Stimulated activated naive CD8-positive, alpha-beta T cell treated with anti-CD3 and anti-CD28 coated beads, Interleukin-15, Interleukin-2, amounts not matched to agents 100 U/mL and 50 U/mL, for 24 hours (primary cell): ENCODE measurements around the gene DNAI1.

ENCODE experiments used
- ATAC-seq: fragments of 150-1000 bp; cut with Tn5 transposase; one replicate; pipeline ENCODE4 v1.10.0; 2021
- DNase-seq: peaks from one replicate; pipeline ENCODE4 v3.0.0; 2021

Gene DNAI1

DNA sequence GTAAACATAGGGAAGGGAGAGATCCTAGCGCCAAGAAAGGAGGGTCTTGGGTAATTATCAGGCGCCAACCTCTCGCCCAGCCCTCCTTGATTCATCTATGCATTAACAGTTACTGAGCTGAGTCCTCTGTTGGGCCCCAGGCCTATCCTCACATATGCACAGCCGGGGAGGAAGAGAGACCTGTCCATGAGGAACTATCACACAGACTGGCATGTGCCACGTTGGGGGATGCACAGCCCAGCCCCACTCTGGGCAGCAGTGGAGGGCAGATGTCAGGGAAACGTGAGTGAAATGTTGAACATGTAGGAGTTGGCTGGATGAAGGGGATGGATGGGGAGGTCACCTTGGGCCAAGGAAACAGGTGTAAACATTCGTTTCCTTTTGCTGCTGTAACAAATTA is 82.9 kb downstream of the DNAI1 start:
- DNase-seq (no peak), ATAC-seq (no peak)

DNA sequence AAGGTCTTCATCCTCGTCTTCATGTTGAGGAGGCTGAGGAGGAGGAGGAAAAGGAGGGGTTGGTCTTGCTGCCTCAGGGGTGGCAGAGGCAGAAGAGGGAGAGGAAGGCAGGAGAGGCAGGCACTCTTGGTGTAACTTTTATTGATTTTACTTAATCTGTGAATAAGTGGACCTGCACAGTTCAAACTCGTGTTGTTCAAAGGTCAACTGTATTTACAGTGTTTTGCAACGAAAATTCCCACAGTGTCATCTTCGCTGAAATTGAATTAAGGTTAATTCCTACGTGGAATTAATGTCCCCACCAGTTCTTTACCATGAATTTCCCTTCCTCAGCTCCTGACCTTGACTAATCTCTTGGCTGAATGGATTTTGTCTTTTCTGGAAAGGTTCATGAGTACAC is 85.4 kb downstream of the DNAI1 start:
- no peak for ATAC-seq
- no peak for DNase-seq

DNA sequence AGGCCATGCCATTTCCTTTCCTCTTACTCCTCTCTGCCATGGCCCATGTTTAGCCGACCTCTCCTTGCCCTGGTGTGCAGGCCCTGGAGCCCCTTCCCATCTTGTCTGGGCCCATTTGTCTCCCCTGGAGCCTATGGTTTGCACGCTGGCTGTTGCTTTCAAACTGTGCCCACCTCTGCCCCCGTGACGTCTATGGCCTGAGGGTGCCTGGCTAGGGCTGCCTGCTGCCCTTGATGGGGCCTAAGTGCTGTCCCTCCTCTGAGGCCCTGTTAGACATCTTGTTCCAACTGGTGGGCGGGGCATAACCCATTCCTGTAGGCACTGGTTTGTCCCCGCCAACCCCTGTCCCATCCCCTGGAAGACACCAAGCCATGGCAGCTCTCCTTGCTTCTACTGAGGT is 86.9 kb downstream of the DNAI1 start:
- no peak for ATAC-seq

DNA sequence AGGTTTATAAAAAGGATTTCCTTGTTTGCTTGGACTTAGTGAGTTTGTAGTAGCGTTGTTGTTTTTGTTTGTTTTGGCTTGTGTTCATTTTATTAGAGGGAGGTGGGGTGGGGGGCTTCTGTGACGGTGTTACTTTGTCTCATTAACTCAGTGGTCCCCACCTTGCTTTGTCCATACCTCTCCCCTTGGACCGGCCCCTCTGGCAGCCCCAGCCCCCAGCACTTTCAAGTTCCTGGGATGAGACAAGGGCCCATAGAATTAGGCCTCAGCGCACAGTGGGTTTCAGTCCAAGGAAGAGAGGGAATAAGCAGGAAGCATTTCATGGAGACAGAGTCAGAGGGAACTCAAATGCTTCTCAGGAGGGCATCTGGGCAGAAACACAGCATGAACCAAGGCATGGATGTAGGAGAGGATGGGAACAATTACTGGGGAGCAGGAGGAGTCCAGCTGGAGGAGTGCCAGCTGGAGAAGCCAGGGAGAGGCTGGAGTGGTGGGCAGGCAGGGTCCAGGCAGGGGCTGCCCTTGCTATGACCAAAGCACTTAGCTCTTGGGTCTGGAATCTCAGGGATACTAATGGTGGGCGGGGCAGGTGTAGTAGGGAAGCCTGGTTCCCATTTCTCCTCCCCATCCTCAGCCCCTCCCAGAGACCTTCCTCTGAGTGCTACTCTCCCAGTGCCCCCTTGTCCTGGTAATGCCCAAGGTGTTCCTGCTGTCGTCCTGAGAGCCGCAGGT is 87.7 kb downstream of the DNAI1 start:
- no peak for ATAC-seq
- DNase-seq = no peak

More for the DNA sequence above, 86.9 kb downstream of the DNAI1 start:
- no peak for DNase-seq

DNA sequence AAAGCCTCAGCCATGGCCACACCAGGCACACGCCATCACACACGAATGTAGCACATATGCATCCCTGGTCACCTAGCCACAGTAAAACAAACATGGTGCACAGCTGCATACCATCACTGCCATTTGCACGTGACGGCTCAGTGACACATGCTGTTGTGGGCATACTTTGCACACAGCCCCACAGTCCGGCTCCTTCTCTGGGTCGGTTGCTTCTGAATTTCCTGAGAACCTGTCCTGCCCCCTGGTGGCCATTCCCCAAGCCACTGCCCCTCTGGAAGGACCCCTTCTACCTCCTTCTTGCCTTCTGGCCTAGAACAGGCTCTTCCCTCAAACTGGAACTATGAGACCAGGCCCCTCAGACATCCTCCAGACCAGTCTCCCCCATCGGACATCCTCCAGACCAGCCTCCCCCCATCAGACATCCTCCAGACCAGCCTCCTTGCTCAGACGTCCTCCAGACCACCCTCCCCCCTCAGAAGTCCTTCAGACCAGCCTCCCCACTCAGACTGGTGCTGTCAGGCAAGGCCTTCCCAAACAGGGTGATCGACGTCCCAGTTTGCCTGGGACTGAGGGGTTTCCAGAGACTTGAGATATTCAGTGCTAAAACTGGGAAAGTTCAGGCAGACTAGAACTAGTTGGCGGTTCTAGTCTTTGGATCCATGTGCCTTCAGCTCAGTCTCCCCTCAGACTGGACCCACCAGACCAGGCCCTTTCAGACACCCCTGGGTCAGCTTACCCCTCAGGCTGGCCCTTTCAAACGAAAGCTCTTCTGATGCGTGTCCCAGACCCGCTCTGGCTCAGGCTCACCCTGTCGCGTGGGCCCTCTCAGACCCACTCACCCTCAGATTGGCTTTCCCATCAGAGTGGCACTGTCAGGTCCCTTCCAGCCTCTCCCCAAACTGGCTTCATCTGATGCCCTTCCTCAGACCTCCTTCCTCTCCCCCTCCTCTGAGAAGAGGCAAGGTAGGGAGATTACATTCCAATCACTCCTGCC is 88.5 kb downstream of the DNAI1 start:
- DNase-seq = peak; percentile 68
- ATAC-seq = peak; percentile 54

DNA sequence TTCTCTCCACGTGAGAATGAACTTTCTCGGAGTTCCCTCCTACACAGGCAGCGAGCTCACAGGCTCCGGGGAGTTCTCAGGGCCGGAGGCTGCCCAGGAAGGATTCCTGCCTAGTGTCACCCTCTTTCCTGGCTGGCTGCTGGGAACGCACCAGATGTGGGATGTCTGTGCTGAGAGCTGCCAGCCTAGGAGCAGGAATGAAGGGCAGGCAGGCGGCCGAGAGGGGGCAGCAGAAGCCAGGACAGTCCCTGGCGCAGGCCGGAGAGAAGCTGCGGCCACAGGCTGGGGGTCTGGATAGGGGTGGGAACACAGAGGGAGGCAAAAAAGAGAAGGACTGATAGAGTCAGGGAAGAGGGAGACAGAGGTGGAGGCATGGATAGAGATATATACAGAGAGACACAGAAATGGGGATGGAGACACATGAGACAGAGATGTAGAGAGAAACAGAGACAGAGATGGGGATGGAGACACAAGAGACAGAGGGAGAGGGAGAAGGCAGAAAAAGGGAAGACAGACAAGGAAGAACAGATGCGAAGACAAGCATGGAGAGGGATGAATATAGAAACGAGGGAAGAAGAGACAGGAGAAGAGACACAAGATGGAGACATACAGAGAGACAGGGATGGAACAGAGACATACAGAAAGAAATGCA is 89.5 kb downstream of the DNAI1 start:
- ATAC-seq = no peak
- DNase-seq = peak; percentile 62

DNA sequence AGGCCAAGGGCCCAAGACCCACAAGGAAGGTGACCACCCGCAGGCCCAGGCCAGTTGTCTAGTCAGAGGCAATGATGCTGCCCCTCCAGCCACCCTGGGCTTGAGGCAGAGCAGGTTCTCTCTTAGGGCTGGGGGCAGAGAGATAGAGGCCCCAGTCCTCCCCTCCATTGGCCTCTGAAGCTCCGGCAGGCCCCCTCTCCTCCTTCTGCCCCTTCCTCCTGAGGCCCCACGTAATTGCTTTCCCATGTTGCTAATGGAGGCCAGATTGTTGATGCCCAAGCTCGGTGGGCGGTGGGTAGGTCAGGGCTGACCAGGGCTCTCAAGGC is 90.8 kb downstream of the DNAI1 start:
- DNase-seq (no peak), ATAC-seq (no peak)

DNA sequence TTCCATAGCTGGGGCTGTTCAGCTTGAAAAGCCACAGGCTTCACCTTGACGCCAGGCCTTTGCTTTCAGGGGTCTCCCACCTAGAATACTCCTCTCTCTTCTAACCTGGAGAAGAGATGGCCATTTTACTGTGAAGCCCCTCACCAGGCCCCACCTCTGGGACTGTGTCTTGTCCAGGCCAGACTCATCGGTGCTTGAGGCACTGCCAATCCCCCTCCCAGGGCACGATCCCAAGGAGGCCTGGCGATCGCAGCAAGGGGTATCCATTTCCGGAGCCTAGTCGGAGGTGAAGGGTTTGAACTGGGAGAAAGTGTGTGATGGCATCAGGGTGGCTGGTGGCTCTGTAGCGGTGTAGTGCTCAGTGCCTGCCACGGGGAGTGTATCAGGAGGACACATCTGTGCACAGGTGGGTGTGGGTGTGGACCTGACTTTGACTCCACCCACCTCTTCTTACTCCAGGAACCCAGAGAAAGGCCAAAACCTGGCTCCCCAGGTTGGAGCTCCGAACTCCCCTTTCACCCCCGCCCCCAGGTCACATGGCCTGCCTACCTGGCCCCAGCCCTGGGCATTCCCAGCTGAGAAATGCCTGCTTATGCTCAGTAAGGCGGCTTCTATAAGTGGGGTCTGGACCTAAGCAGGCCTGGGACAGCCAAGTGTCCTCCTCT is 91.5 kb downstream of the DNAI1 start:
- ATAC-seq (no peak), DNase-seq (no peak)

DNA sequence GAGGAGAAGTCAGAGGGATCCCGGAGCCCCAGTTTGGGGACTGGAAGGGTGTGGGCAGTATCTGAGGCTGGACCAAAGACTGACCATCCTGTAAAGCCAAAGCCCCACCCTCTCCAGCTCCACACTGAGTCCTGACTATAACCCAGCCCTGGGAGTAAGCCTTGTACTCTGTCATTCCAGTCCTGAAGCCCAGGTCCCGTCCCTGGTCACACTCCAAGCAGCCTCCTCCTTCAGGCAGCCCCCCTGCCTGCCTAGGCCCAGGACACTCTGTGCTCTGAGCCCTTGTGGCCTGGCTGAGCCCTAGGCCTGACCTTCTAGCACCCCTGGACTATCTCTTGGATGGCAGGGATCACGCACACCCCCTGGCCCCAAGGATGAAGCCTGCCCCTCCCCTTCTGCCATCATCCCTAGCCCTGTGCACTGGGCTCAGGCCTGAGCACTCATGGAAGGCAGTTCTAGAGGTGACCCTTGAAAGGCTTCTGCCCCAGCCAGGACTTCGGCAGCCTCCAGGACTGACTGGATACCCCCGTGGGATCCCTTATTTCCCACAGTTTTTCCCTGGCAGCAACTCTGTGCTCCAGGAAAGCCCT is 92.2 kb downstream of the DNAI1 start:
- ATAC-seq (no peak), DNase-seq (no peak)

DNA sequence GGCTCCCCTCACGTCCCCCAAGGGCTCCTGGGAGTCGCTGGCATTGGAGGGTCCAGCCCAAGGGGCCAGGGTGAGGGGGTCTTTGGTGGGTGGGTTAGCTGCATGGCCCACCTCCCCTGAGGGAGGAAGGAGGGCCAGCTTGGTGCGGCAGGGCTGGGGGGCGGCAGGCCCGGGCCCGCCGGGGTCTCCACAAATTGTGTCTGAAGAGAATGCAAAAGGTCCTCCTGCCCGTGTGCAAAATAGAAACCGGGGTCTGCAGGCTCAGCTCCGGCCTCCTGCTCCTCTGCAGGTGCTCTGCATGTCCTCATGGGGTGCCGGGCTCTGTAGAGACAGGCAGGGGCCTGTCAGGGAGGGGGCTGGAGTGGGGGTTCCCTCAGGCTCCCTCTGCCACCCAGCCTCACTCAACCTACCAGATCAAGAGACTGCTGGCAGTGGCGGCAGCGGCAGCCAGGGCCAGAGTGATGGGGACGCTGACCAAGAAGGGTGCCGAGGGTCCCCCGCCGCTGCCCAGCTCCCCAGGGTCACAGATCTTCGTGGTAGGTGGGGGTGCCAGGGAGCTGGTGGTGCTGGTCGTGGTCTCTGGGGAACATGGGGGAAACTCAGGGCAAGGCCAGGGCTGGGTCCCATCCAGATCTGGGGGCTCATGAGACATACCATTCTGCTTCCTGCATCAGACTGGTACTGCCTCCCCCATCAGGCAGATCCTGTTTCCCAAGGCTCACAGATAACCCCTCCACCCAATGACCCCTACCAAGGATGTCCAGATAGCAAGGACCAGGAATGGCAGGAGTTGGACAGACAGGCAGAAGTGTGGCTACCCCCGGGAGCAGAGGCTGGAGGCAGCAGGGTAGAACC is 93.4 kb downstream of the DNAI1 start:
- no peak for ATAC-seq
- DNase-seq = no peak

DNA sequence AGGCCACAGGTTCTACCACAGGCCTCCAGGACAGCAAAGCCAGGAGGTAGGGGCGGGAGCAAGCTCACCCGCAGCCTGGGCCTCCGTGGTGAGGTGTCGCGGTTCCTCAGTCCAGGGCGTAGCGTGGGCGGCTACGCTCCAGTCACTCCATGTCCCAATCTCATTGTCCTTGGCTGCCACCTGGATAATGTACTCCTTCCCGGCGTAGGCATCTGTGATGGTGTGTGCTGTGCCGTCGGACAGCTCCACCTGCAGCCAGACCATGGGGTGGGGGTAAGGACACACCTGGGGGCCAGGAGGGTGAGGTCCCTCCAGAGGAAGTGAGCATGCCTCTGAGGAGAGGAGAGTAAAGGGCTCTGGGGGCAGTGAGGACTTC is 94.0 kb downstream of the DNAI1 start:
- no peak for DNase-seq
- ATAC-seq = no peak

DNA sequence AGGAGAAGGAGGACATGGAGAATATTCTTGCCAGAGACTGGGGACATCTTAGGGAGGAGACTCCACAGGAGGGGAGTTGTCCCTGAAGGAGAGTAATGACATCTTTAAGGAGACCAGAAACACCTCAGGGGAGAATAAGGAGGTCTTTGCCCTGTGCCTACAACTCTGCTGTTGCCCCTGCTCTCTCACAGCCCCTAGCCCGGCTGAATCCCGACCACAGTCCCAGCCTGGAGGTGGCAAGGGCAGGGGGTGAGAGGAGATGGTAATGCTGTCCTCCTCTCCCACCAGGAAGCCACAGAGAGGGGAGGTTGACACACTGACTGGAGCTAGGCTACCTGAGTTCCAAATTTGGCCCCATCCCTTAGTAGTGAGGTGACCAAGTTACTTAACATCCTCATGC is 94.4 kb downstream of the DNAI1 start:
- DNase-seq = no peak
- no peak for ATAC-seq

DNA sequence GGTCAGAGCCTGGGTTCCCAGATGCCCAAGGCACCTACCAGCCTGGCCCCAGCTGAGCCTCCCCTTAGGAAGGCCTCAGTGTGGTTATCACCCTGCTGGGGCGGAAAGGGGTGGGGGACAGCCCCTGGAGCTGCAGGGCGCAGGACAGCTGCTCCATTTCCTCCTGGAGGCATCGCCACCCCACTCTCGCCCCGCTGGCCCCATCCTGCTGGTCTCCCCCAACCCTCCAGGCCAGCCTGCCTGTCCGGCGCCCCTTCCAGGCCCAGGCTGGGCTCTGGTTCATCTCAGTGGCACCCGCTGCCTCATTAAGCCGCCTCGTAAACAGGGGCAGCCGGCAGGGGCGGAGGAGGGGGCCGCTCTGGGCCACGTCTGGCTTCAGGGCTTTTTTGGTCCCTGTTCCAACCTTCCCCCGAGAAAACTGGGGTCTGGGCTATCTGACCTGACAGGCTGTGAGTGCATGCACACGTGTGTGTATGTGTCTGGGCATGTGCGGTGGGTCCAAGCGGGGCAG is 95.0 kb downstream of the DNAI1 start:
- DNase-seq (no peak), ATAC-seq (no peak)

DNA sequence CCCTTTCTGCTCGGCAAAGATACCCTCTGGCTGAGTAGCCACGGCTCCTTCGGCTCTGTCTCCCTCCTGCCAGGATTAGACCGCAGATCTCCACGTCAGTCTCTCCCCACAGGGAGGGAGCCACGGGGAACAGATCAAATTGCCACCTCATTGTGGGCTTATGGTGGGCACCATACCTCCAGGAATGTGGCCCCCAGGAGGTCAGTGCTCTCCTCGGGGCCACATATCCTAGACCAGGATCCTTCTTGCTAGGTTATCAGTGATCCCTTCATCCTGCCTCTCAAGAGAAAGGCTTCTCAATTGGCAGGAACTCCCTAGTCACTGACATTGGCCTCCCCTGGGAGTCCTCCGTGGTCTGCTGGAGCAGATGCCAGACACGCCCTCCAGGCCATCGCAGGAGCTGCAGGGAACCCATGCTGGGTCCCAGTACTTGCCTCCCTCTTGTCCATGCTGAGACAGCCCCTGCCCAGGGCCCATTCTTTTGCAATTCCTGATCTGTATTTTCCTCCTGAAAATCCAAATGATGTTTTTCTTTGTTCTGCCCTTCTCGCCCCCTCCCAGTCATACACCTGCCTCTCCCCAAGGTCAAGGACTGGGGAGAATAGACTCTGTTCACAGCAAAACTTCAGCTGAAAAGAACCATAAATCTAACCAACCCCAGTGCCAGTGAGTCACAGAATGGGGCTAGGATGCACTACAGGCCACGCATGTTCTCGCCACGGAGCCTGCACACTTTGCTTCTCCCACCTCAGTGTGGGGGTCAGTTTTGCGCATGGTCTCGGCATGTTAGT is 95.8 kb downstream of the DNAI1 start:
- no peak for ATAC-seq
- DNase-seq = no peak

DNA sequence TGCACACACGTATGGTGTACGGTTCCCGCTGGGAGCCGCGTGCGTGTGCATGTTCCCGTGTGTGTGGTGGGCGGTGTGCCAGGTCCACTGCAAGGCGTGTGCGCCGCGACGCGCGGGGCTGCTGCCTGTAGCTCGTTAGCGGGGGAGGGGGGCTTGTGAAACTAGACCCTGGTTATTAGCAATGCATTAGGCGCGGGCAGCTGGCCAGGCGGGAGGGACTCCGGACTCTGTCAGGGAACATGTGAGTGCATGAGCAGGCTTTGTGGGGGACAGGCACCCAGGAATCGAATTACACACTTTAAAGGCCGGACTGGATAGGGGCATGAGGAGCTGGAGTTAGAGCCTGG is 96.4 kb downstream of the DNAI1 start:
- DNase-seq (no peak), ATAC-seq (no peak)

DNA sequence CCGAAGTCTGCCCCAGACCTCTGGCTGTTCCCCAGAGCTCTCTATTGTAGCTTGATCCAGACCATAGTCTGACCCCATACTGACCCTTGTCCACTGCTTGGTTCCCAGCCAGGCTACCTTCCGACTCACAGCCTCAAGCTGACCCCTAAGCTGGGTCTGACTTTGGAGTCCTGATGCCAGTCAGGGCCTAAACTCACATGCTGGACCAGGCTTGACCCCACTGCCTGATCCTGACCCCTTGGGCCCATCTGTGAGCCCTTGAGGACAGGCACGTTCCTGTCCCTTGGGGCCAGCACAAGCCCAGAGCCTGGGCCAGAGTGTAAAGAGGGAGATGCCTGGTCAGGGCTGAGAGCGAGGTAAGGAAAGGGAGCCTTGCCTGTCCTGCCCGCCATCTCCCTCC is 96.9 kb downstream of the DNAI1 start:
- no peak for DNase-seq
- no peak for ATAC-seq

DNA sequence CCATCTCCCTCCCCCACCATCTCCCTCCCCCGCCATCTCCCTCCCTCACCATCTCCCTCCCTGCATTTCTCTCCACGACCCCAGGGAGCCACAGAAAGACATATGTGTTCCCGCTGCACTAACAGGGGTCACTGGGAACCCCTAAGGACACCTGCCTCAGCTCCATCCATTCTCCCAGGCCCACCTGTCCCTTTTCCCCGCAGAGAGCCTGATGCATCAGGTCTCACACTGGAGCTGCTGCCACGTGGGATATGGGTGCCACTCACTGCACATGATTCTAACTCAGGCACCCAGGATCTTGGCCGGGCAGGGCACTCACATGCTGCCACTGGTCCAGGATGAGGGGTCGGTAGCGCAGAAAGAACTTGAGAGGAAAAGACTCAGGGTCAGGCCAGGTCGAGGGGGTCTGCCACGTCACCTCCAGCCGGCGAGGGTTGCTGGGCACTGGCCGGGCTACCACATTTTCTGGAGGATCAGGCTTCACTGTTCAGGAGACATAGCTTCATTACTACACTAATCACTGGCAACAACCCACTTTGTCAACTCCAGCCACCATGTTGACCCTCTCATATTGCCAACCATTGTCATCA is 97.4 kb downstream of the DNAI1 start:
- no peak for ATAC-seq
- no peak for DNase-seq

DNA sequence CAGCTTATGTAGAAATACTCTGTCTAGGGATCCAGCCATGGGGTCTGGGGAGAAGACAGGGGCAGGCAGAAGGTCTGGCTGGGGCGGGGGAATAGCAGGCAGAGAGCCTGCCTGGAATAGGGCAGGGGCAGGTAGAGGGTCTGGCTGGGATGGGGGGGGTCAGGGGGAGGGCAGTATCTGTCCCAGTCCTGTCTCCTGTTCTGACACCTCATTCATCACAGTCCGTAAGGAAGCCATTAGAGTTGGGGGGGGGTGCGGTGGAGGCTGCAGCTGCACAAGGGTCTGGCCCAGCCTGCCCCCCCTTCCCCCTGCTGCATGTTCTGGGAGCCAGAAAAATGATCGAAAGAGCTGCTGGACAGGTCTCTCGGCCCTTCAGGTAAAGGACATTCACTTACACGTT is 98.3 kb downstream of the DNAI1 start:
- no peak for ATAC-seq

DNA sequence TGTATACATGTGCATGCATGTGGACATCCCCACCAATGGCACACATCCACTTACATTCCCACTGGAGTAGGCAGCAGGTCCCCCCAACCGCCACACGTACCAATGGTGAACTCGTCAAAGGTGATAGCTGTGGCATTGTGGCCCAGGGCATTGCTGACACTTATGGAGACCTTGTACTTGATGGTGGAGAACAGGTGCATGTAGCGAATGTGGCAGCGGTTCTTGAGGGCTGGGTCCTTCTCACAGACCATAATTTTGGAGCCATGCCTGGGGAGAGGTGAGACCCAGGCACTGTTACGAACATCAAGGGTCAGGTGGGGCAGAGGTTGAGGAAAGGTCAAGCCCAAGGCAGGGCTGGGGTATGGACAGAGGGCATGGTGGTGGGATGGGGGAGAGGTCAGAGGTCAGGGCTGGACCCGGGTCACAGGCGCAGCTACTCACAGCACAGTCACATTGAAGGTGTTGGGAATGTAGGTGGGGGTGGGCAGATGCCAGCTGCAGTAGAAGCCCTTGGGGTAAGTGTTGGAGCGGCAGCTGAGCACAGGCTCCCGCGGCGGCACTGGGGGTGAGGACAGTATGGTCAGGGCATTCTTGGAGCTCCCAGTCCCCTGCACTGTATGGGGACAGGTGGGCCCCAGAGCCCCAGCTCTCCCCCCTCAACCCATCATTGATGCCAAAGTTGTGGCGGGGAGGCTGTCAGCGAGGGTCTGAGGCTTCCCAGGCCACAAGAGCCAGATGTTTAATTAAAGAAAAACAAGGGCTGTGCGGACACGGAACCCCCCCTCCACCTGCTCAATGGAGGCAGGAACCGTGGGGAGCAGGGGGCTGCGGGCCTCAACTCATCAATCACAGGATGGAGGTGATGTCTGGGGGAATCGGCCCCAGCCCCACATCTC is 99.1 kb downstream of the DNAI1 start:
- DNase-seq = no peak
- ATAC-seq = no peak

More for the DNA sequence above, 98.3 kb downstream of the DNAI1 start:
- no peak for DNase-seq
